Measurements from ENCODE around the gene C2orf76.
A peak's percentile ranks its signal among the peaks of the same experiment; 100 is the strongest.

C2orf76 gene

GRCh38 chr2:119365436-119365835 is 1.2 kb downstream of the C2orf76 start:
- Histone ChIP-seq H3K36me3 (peaks cover 19% of the 10 kb centered on the region), H3K4me3 (ENCODE audit: low read depth, low read length) (peak overlapping the region; percentile 66; the same call in 1 of the 2 replicates), H3K27ac (no peak overlapping the region), H3K9me3 (ENCODE audit: severe bottlenecking) (peaks cover 3% of the 10 kb centered on the region), H3K27me3 (ENCODE audit: insufficient read depth, low read depth, severe bottlenecking) (no peaks in the 10 kb centered on the region)
- TF ChIP-seq CTCF (IDR thresholded peaks at IDR 0.05; ENCODE audit: low read depth, low read length) = no peak
- no peak for DNase-seq

GRCh38 chr2:119364798-119365197 is 1.8 kb downstream of the C2orf76 start:
- Histone ChIP-seq H3K9me3 (ENCODE audit: severe bottlenecking) (peaks cover 3% of the 10 kb centered on the region), H3K27me3 (ENCODE audit: insufficient read depth, low read depth, severe bottlenecking) (no peaks in the 10 kb centered on the region), H3K36me3 (peaks cover 15% of the 10 kb centered on the region), H3K27ac (no peak overlapping the region), H3K4me3 (ENCODE audit: low read depth, low read length) (no peak overlapping the region)
- no peak for TF ChIP-seq CTCF (IDR thresholded peaks at IDR 0.05; ENCODE audit: low read depth, low read length)
- no peak for DNase-seq

- no peak for DNase-seq
- no peak for TF ChIP-seq CTCF (IDR thresholded peaks at IDR 0.05; ENCODE audit: low read depth, low read length)
- Histone ChIP-seq H3K36me3 (no peaks in the 10 kb centered on the region), H3K27me3 (ENCODE audit: insufficient read depth, low read depth, severe bottlenecking) (no peaks in the 10 kb centered on the region), H3K4me3 (ENCODE audit: low read depth, low read length) (no peak overlapping the region), H3K27ac (no peak overlapping the region), H3K9me3 (ENCODE audit: severe bottlenecking) (no peaks in the 10 kb centered on the region)
Observed at GRCh38 chr2:119360423-119360966, 6.1 kb downstream of the C2orf76 start.

- TF ChIP-seq CTCF (IDR thresholded peaks at IDR 0.05; ENCODE audit: low read depth, low read length) = no peak
- Histone ChIP-seq H3K36me3 (no peaks in the 10 kb centered on the region), H3K27me3 (ENCODE audit: insufficient read depth, low read depth, severe bottlenecking) (no peaks in the 10 kb centered on the region), H3K4me3 (ENCODE audit: low read depth, low read length) (no peak overlapping the region), H3K27ac (no peak overlapping the region), H3K9me3 (ENCODE audit: severe bottlenecking) (no peaks in the 10 kb centered on the region)
- DNase-seq = no peak
Observed at GRCh38 chr2:119359774-119360173, 6.9 kb downstream of the C2orf76 start.

GRCh38 chr2:119354860-119355259 is 11.8 kb downstream of the C2orf76 start:
- TF ChIP-seq CTCF (IDR thresholded peaks at IDR 0.05; ENCODE audit: low read depth, low read length) = no peak
- H3K27ac ChIP-seq = no peak overlapping the region
- no peak for DNase-seq
- H3K9me3 ChIP-seq (ENCODE audit: severe bottlenecking) = no peaks in the 10 kb centered on the region
- H3K27me3 ChIP-seq (ENCODE audit: insufficient read depth, low read depth, severe bottlenecking) = no peaks in the 10 kb centered on the region
- no peak overlapping the region for H3K4me3 ChIP-seq (ENCODE audit: low read depth, low read length)
- no peaks in the 10 kb centered on the region for H3K36me3 ChIP-seq

- DNase-seq = no peak
- no peak for TF ChIP-seq CTCF (IDR thresholded peaks at IDR 0.05; ENCODE audit: low read depth, low read length)
- no peaks in the 10 kb centered on the region for H3K36me3 ChIP-seq
- H3K27me3 ChIP-seq (ENCODE audit: insufficient read depth, low read depth, severe bottlenecking) = no peaks in the 10 kb centered on the region
- no peak overlapping the region for H3K4me3 ChIP-seq (ENCODE audit: low read depth, low read length)
- H3K9me3 ChIP-seq (ENCODE audit: severe bottlenecking) = no peaks in the 10 kb centered on the region
- H3K27ac ChIP-seq = no peak overlapping the region
Observed at GRCh38 chr2:119352357-119352756, 14.3 kb downstream of the C2orf76 start.
